K562 (cell line): ENCODE measurements around the gene ARAP1. TPM values are rescaled to one million over a fixed set of nuclear protein-coding genes. Genes with fewer than 3 reads are reported as not detected.

Experiments
- CHD7 ChIP-seq: fragments of 200-600 bp; sonication (generic); IDR thresholded peaks from one replicate; pipeline ENCODE4 v1.6.1; 2012; ENCODE audit warnings: mild to moderate bottlenecking, low read depth, low read length, inconsistent platforms
- EGR1 ChIP-seq: fragments of 450-650 bp; conservative IDR thresholded peaks from 2 replicates; pipeline ENCODE4 v1.6.1; 2017; ENCODE audit warnings: mild to moderate bottlenecking
- FOXA3 ChIP-seq, 2 experiments: fragments of 450-650 bp in 1 of 2; sonication (generic) in 1 of 2; formaldehyde crosslinking; IDR thresholded peaks in 1 of 2; conservative IDR thresholded peaks in 1 of 2; 2 replicates each; pipeline versions ENCODE4 v1.4.0 to v1.8.0; 2020 to 2022; ENCODE audit warnings: mild to moderate bottlenecking in 2 of 2, missing genetic modification reagents in 1 of 2
- NR2C1 ChIP-seq, 2 experiments: fragments of 450-650 bp; IDR thresholded peaks; 2 replicates each; pipeline ENCODE4 v1.6.1; 2017; ENCODE audit warnings: mild to moderate bottlenecking in 2 of 2, antibody characterized with exemption in 1 of 2, inconsistent platforms in 1 of 2, missing compliant biosample characterization in 1 of 2, missing genetic modification characterization in 1 of 2
- NRF1 ChIP-seq, 2 experiments: fragments of 450-650 bp; IDR thresholded peaks in 1 of 2; conservative IDR thresholded peaks in 1 of 2; 2 replicates each; pipeline ENCODE4 v1.6.1; 2014; ENCODE audit warnings: mild to moderate bottlenecking in 2 of 2
- PHF21A ChIP-seq: fragments of 450-650 bp; IDR thresholded peaks from 2 replicates; pipeline ENCODE4 v1.6.1; 2017; ENCODE audit warnings: low read depth, borderline replicate concordance
- TRIM24 ChIP-seq, 2 experiments: fragments of 450-650 bp; IDR thresholded peaks; 2 replicates each; pipeline ENCODE4 v1.6.1; 2016
- ZBTB33 ChIP-seq: sonication (generic); formaldehyde crosslinking; IDR thresholded peaks from 2 replicates; pipeline ENCODE4 v1.8.1; 2023; ENCODE audit warnings: mild to moderate bottlenecking, missing genetic modification reagents
- ZNF184 ChIP-seq: sonication (generic); formaldehyde crosslinking; IDR thresholded peaks from 2 replicates; pipeline ENCODE4 v1.5.0; 2020; ENCODE audit warnings: missing genetic modification reagents
- ZNF280A ChIP-seq: fragments of 450-650 bp; IDR thresholded peaks from 2 replicates; pipeline ENCODE4 v1.6.1; 2018; ENCODE audit warnings: mild to moderate bottlenecking, low read depth; ENCODE audit not compliant: partially characterized antibody
- ZNF408 ChIP-seq: fragments of 250-450 bp; sonication (Bioruptor Pico); IDR thresholded peaks from 2 replicates; pipeline ENCODE4 v1.4.0; 2020; ENCODE audit warnings: low read depth, mild to moderate bottlenecking, moderate library complexity
- ZNF707 ChIP-seq: fragments of 250-450 bp; sonication (Bioruptor Pico); conservative IDR thresholded peaks from 2 replicates; pipeline ENCODE4 v1.8.0; 2022; ENCODE audit warnings: inconsistent platforms, mild to moderate bottlenecking, moderate library complexity
- polyA plus RNA-seq, 8 experiments: library from polyadenylated mRNA; depleted of rRNA in 4 of 8; stranded (reverse) in 5 of 8; unstranded in 3 of 8; fragments of >200 nt; fragmentation: Nextera tagmentation in 2 of 8; fragmentation: Illumina TruSeq in 1 of 8; extraction: Ambion mirVana in 2 of 8; extraction: Trizol in 1 of 8; gene quantifications; 2 replicates each; pipeline versions ENCODE4 v1.2.1 to v1.2.3, GENCODE V29; 2011 to 2014; ENCODE audit warnings: inconsistent platforms in 1 of 8, missing spikeins in 1 of 8
- total RNA-seq, 7 experiments: library from RNA; depleted of rRNA in 6 of 7; stranded (reverse); fragments of >200 nt in 6 of 7; fragmentation: Illumina TruSeq in 2 of 7; extraction: Trizol in 2 of 7; gene quantifications; 2 replicates each; pipeline versions ENCODE4 v1.2.1 to v1.2.3, GENCODE V29; 2011 to 2021; ENCODE audit warnings: low replicate concordance in 1 of 7

The ARAP1 gene
- total and polyA plus RNA-seq, 9 of the 15 experiments (the other 6 are each of a cell fraction or from before 2014, with no cell fraction given): 0.23 to 67.0 (median 24.6) TPM

GRCh38 chr11:72642043-72642883 lies 109.9 kb downstream of the ARAP1 start (continued):
- TF ChIP-seq CHD7 (no peak), ZNF408 (CRISPR knock-in tag) (no peak), TRIM24 (IDR thresholded peaks at IDR 0.05) (no peak), EGR1 (no peak), ZNF280A (no peak), FOXA3 (CRISPR knock-in tag; conservative IDR thresholded peaks at IDR 0.05 in 1 of 2, IDR thresholded peaks at IDR 0.05 in 1 of 2) (no peak), ZNF707 (CRISPR knock-in tag) (no peak), ZNF184 (no peak), NR2C1 (IDR thresholded peaks at IDR 0.05) (no peak), NR2C1 (tag; IDR thresholded peaks at IDR 0.05) (no peak), PHF21A (no peak), NRF1 (conservative IDR thresholded peaks at IDR 0.05 in 1 of 2, IDR thresholded peaks at IDR 0.05 in 1 of 2) (no peak), ZBTB33 (CRISPR knock-in tag) (no peak)
